HCT116 (cell line): Measurements from ENCODE around the gene MARCKS. TPM values are rescaled to one million over a fixed set of nuclear protein-coding genes. Genes with fewer than 3 reads are reported as not detected.

Source experiments
- ATAC-seq: fragments of 200-7000 bp; cut with Tn5 transposase; 2 replicates; pipeline ENCODE4 v1.9.1; 2020; ENCODE audit warnings: mild to moderate bottlenecking, moderate library complexity
- BruUV-seq: library from RNA; stranded (reverse); fragments of 400-500 nt; replicated peaks from 2 replicates; lab custom pipeline; 2021; lab: Mats Ljungman, UMichigan
- CTCF ChIA-PET: fragments of 300-600 bp; sonication (Branson Sonifier 250); formaldehyde crosslinking; loops from one replicate; lab custom pipeline; 2021; ENCODE audit warnings: antibody characterized with exemption; lab: Charles Lee
- POLR2A ChIA-PET: fragments of 300-600, 350-600 bp; sonication (Branson Sonifier 250); formaldehyde crosslinking; loops from one replicate; lab custom pipeline; 2021; ENCODE audit warnings: antibody characterized with exemption; lab: Charles Lee
- RAD21 ChIA-PET, 2 experiments: fragments of 300-600 bp; sonication (Branson Sonifier 250); formaldehyde crosslinking; loops; one replicate each; lab custom pipeline; 2023; ENCODE audit warnings: low total read pairs in 2 of 2; ENCODE audit not compliant: uncharacterized antibody in 2 of 2, unreplicated experiment in 2 of 2, low non-redundant PET in 1 of 2; lab: Charles Lee
- DNase-seq: peaks from one replicate; pipeline ENCODE4 v3.0.0-alpha.2; 2010; ENCODE audit warnings: low read depth, low spot score
- H2AFZ ChIP-seq: fragments of 200-600 bp; shearing (Covaris generic), sonication (generic); 2 replicates; pipeline ENCODE4 v1.6.1; 2017; ENCODE audit warnings: low read depth, mixed run types, mixed read lengths, antibody characterized with exemption, low read length; ENCODE audit not compliant: poor library complexity, severe bottlenecking
- H3K27ac ChIP-seq: 2 replicates; pipeline ENCODE4 v1.5.1; 2012; ENCODE audit warnings: low read depth, low read length
- H3K27me3 ChIP-seq: fragments of 200-600 bp; sonication (generic); 2 replicates; pipeline ENCODE4 v1.6.1; 2016; ENCODE audit warnings: mixed run types, low read length, mixed read lengths; ENCODE audit not compliant: insufficient read depth
- H3K36me3 ChIP-seq, 2 experiments: fragments of 200-500 bp in 1 of 2; fragments of 200-600 bp in 1 of 2; sonication (Bioruptor generic) in 1 of 2; sonication (generic) in 1 of 2; 2 replicates each; pipeline versions ENCODE4 v1.5.1 to v1.6.1; 2014 to 2016; ENCODE audit warnings: low read length in 2 of 2, inconsistent platforms in 1 of 2, mixed read lengths in 1 of 2, mixed run types in 1 of 2; ENCODE audit not compliant: insufficient read depth in 2 of 2, control insufficient read depth in 1 of 2
- H3K4me1 ChIP-seq, 2 experiments: fragments of 200-600 bp in 1 of 2; sonication (generic) in 1 of 2; 2 replicates each; pipeline versions ENCODE4 v1.5.1 to v1.6.1; 2012 to 2017; ENCODE audit warnings: low read length in 2 of 2, inconsistent platforms in 1 of 2, mild to moderate bottlenecking in 1 of 2, mixed read lengths in 1 of 2, mixed run types in 1 of 2, moderate library complexity in 1 of 2; ENCODE audit not compliant: insufficient read depth in 2 of 2, control insufficient read depth in 1 of 2
- H3K4me2 ChIP-seq: fragments of 200-600 bp; sonication (generic); 2 replicates; pipeline ENCODE4 v1.6.1; 2017; ENCODE audit warnings: mixed run types, low read length, mixed read lengths
- H3K4me3 ChIP-seq, 2 experiments: fragments of 200-600 bp in 1 of 2; sonication (generic) in 1 of 2; replicated peaks in 1 of 2; 2 replicates each; pipeline ENCODE4 v1.5.1; 2011 to 2016; ENCODE audit warnings: low read length in 2 of 2, control low read depth in 1 of 2, low read depth in 1 of 2, mild to moderate bottlenecking in 1 of 2, mixed read lengths in 1 of 2, mixed run types in 1 of 2
- H3K79me2 ChIP-seq: fragments of 200-600 bp; sonication (generic); 2 replicates; pipeline ENCODE4 v1.6.1; 2017; ENCODE audit warnings: mild to moderate bottlenecking, mixed run types, low read length, moderate library complexity, mixed read lengths; ENCODE audit not compliant: insufficient read depth
- H3K9ac ChIP-seq: fragments of 200-600 bp; sonication (generic); 2 replicates; pipeline ENCODE4 v1.6.1; 2016; ENCODE audit warnings: low read length, mixed read lengths
- H3K9me2 ChIP-seq: fragments of 200-600 bp; sonication (generic), shearing (Covaris generic); 2 replicates; pipeline ENCODE4 v1.6.1; 2017; ENCODE audit warnings: mixed run types, mild to moderate bottlenecking, moderate library complexity; ENCODE audit not compliant: insufficient read depth
- H3K9me3 ChIP-seq, 2 experiments: fragments of 200-500 bp in 1 of 2; fragments of 200-600 bp in 1 of 2; sonication (Bioruptor generic) in 1 of 2; sonication (generic) in 1 of 2; 2 replicates each; pipeline ENCODE4 v1.6.1; 2014 to 2017; ENCODE audit warnings: low read length in 2 of 2, mixed read lengths in 2 of 2, inconsistent platforms in 1 of 2, low read depth in 1 of 2, mild to moderate bottlenecking in 1 of 2, mixed run types in 1 of 2, moderate library complexity in 1 of 2; ENCODE audit not compliant: control insufficient read depth in 1 of 2, insufficient read depth in 1 of 2
- H4K20me1 ChIP-seq: fragments of 200-600 bp; sonication (generic), shearing (Covaris generic); 2 replicates; pipeline ENCODE4 v1.6.1; 2017; ENCODE audit warnings: mixed run types, mild to moderate bottlenecking, moderate library complexity; ENCODE audit not compliant: insufficient read depth
- FOSL1 ChIP-seq: IDR thresholded peaks from 2 replicates; pipeline ENCODE4 v1.6.1; 2012; ENCODE audit warnings: low read depth
- POLR2AphosphoS5 ChIP-seq: IDR thresholded peaks from 2 replicates; pipeline ENCODE4 v1.6.1; 2011; ENCODE audit warnings: mild to moderate bottlenecking, low read depth, low read length, moderate library complexity
- intact Hi-C: fragments of 100-400 bp; cut with micrococcal nuclease; formaldehyde crosslinking; loops from 2 replicates; pipeline ENCODE4 v1.10.0; 2022
- total RNA-seq: library from RNA; stranded (reverse); gene quantifications from one replicate; pipeline ENCODE4 v1.2.1, GENCODE V29; 2021; ENCODE audit not compliant: unreplicated experiment
- TF ChIP-seq, protein P1 (sequence below), 3 experiments: fragments of 200-600 bp in 1 of 3; sonication (generic) in 1 of 3; IDR thresholded peaks in 2 of 3; conservative IDR thresholded peaks in 1 of 3; 2 replicates each; pipeline ENCODE4 v1.5.1; 2012 to 2017; ENCODE audit warnings: low read depth in 2 of 3, low read length in 2 of 3, antibody characterized with exemption in 1 of 3, borderline replicate concordance in 1 of 3, control low read depth in 1 of 3, mild to moderate bottlenecking in 1 of 3, mixed read lengths in 1 of 3, mixed run types in 1 of 3, moderate library complexity in 1 of 3; ENCODE audit not compliant: insufficient read depth in 1 of 3
- TF ChIP-seq, protein P2 (sequence below): IDR thresholded peaks from 2 replicates; pipeline ENCODE4 v1.6.1; 2012; ENCODE audit warnings: low read depth

The MARCKS gene
- total RNA-seq, 1 experiment from 2014 or later, result 25.7 TPM

DNA sequence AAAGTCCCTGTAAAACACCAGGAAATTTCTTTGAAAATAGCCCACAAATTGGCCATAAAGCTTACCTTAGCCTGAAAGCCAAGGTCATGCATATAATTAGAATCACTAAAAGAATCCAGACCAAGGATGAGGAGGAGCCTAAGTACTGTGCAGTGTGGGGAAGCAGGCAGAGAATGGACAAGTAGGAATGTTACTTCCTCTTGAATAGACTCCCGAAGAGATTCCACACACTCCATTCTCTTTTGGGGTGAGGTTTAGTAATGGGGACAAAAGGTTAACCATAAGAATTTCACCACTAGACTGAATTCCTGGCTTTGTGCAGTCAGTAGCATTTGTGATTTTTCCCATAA lies 27.5 kb upstream of the MARCKS start:
- Histone ChIP-seq H3K4me2 (no peak overlapping the region), H3K27me3 (no peaks in the 10 kb centered on the region), H3K9ac (no peak overlapping the region), H4K20me1 (no peaks in the 10 kb centered on the region), H3K9me3 (no peaks in the 10 kb centered on the region), H2AFZ (no peak overlapping the region), H3K4me3 (no peak overlapping the region), H3K9me2 (no peaks in the 10 kb centered on the region), H3K4me1 (no peaks in the 10 kb centered on the region), H3K36me3 (no peaks in the 10 kb centered on the region), H3K27ac (no peak overlapping the region), H3K79me2 (no peaks in the 10 kb centered on the region)
- TF ChIP-seq POLR2AphosphoS5 (no peak), FOSL1 (no peak)
- TF ChIP-seq, protein P1, sequence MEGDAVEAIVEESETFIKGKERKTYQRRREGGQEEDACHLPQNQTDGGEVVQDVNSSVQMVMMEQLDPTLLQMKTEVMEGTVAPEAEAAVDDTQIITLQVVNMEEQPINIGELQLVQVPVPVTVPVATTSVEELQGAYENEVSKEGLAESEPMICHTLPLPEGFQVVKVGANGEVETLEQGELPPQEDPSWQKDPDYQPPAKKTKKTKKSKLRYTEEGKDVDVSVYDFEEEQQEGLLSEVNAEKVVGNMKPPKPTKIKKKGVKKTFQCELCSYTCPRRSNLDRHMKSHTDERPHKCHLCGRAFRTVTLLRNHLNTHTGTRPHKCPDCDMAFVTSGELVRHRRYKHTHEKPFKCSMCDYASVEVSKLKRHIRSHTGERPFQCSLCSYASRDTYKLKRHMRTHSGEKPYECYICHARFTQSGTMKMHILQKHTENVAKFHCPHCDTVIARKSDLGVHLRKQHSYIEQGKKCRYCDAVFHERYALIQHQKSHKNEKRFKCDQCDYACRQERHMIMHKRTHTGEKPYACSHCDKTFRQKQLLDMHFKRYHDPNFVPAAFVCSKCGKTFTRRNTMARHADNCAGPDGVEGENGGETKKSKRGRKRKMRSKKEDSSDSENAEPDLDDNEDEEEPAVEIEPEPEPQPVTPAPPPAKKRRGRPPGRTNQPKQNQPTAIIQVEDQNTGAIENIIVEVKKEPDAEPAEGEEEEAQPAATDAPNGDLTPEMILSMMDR (IDR thresholded peaks at IDR 0.05 in 2 of 3, conservative IDR thresholded peaks at IDR 0.05 in 1 of 3; ENCODE audit: borderline replicate concordance in 1 of 3, insufficient read depth in 1 of 3, low read depth in 2 of 3, low read length in 2 of 3), result no peak
- TF ChIP-seq, protein P2, sequence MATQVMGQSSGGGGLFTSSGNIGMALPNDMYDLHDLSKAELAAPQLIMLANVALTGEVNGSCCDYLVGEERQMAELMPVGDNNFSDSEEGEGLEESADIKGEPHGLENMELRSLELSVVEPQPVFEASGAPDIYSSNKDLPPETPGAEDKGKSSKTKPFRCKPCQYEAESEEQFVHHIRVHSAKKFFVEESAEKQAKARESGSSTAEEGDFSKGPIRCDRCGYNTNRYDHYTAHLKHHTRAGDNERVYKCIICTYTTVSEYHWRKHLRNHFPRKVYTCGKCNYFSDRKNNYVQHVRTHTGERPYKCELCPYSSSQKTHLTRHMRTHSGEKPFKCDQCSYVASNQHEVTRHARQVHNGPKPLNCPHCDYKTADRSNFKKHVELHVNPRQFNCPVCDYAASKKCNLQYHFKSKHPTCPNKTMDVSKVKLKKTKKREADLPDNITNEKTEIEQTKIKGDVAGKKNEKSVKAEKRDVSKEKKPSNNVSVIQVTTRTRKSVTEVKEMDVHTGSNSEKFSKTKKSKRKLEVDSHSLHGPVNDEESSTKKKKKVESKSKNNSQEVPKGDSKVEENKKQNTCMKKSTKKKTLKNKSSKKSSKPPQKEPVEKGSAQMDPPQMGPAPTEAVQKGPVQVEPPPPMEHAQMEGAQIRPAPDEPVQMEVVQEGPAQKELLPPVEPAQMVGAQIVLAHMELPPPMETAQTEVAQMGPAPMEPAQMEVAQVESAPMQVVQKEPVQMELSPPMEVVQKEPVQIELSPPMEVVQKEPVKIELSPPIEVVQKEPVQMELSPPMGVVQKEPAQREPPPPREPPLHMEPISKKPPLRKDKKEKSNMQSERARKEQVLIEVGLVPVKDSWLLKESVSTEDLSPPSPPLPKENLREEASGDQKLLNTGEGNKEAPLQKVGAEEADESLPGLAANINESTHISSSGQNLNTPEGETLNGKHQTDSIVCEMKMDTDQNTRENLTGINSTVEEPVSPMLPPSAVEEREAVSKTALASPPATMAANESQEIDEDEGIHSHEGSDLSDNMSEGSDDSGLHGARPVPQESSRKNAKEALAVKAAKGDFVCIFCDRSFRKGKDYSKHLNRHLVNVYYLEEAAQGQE, result no peak
- DNase-seq, result no peak
- ChIA-PET RAD21 (no interaction called here), CTCF (no interaction called here), POLR2A (no interaction called here)
- BruUV-seq, result no TSS peak
- ATAC-seq, result no peak
- intact Hi-C loops, result no loop called here
